B cell (primary cell): ENCODE data around the gene EHBP1. TPM values are rescaled to one million over a fixed set of nuclear protein-coding genes. Genes with fewer than 3 reads are reported as not detected.

Experiments used
- ATAC-seq: fragments of 200-7000 bp; cut with Tn5 transposase; one replicate; pipeline ENCODE4 v1.10.0; 2021; ENCODE audit warnings: low read depth, mild to moderate bottlenecking, moderate number of reproducible peaks, moderate library complexity
- CTCF ChIA-PET: fragments of 350-600 bp; sonication (Branson Sonifier 250); formaldehyde crosslinking; loops from one replicate; lab custom pipeline; 2021; ENCODE audit warnings: antibody characterized with exemption, inconsistent platforms; lab: Charles Lee
- POLR2A ChIA-PET: fragments of 350-600 bp; sonication (Branson Sonifier 250); formaldehyde crosslinking; loops from one replicate; lab custom pipeline; 2021; ENCODE audit warnings: antibody characterized with exemption; lab: Charles Lee
- DNase-seq: peaks from one replicate; pipeline ENCODE4 v3.0.0; 2013
- H2AFZ ChIP-seq: 2 replicates; pipeline ENCODE4 v1.6.1; 2012; ENCODE audit warnings: mild to moderate bottlenecking, low read depth, low read length; ENCODE audit not compliant: insufficient read depth, poor library complexity, severe bottlenecking
- H3K27ac ChIP-seq, 2 donors: 1 replicate in 1 of 2; 2 replicates in 1 of 2; pipeline ENCODE4 v1.5.1; 2012 to 2013; ENCODE audit warnings: low read length in 2 of 2, mild to moderate bottlenecking in 2 of 2, moderate library complexity in 1 of 2
- H3K27me3 ChIP-seq, 4 experiments: fragments of 200-600 bp in 1 of 4; sonication (generic) in 1 of 4; replicated peaks in 1 of 4; 1 replicate in 2 of 4; 2 replicates in 2 of 4; pipeline versions ENCODE4 v1.6.1 to v1.7.0; 2013 to 2016; ENCODE audit warnings: low read length in 3 of 4, mild to moderate bottlenecking in 2 of 4, mixed read lengths in 1 of 4, moderate library complexity in 1 of 4; ENCODE audit not compliant: insufficient read depth in 4 of 4, control insufficient read depth in 3 of 4; ENCODE audit errors: control extremely low read depth in 1 of 4
- H3K36me3 ChIP-seq, 2 experiments: replicated peaks in 1 of 2; 1 replicate in 1 of 2; 2 replicates in 1 of 2; pipeline versions ENCODE4 v1.6.1 to v1.7.1; 2013; ENCODE audit warnings: low read length in 1 of 2; ENCODE audit not compliant: insufficient read depth in 2 of 2, control insufficient read depth in 1 of 2; ENCODE audit errors: control extremely low read depth in 1 of 2, extremely low read depth in 1 of 2
- H3K4me1 ChIP-seq, 2 donors: fragments of 200-600 bp in 1 of 2; sonication (generic) in 1 of 2; 1 replicate in 1 of 2; 2 replicates in 1 of 2; pipeline versions ENCODE4 v1.5.1 to v1.6.1; 2013 to 2017; ENCODE audit warnings: low read length in 2 of 2; ENCODE audit not compliant: control insufficient read depth in 2 of 2, insufficient read depth in 2 of 2
- H3K4me2 ChIP-seq: replicated peaks from 2 replicates; pipeline ENCODE3; 2012; ENCODE audit warnings: mild to moderate bottlenecking, low read depth, low read length; ENCODE audit not compliant: poor library complexity, severe bottlenecking
- H3K4me3 ChIP-seq, 5 experiments: fragments of 200-600 bp in 1 of 5; sonication (generic) in 1 of 5; 1 replicate in 3 of 5; 2 replicates in 2 of 5; pipeline versions ENCODE4 v1.5.1 to v1.7.0; 2011 to 2016; ENCODE audit warnings: low read length in 4 of 5, mild to moderate bottlenecking in 4 of 5, low read depth in 2 of 5, control low read depth in 1 of 5, moderate library complexity in 1 of 5; ENCODE audit not compliant: insufficient read depth in 1 of 5; ENCODE audit errors: control extremely low read depth in 1 of 5, extremely low read depth in 1 of 5
- H3K79me2 ChIP-seq: fragments of 200-600 bp; sonication (generic); one replicate; pipeline ENCODE4 v1.6.0; 2016; ENCODE audit warnings: low read length; ENCODE audit not compliant: control insufficient read depth, insufficient read depth
- H3K9ac ChIP-seq: fragments of 200-600 bp; sonication (generic); 2 replicates; pipeline ENCODE4 v1.6.1; 2017; ENCODE audit warnings: mild to moderate bottlenecking, low read length, moderate library complexity
- H3K9me3 ChIP-seq, 3 donors: one replicate each; pipeline versions ENCODE4 v1.6.1 to v1.7.1; 2013; ENCODE audit warnings: low read length in 2 of 3; ENCODE audit not compliant: control insufficient read depth in 2 of 3, insufficient read depth in 1 of 3; ENCODE audit errors: control extremely low read depth in 1 of 3
- H4K20me1 ChIP-seq: 2 replicates; pipeline ENCODE4 v1.6.0; 2012; ENCODE audit warnings: mild to moderate bottlenecking, low read length; ENCODE audit not compliant: insufficient read depth, control insufficient read depth, poor library complexity, severe bottlenecking
- H3K27ac Mint-ChIP-seq: one replicate; pipeline ENCODE4 v1.8.0; 2021; ENCODE audit warnings: mixed read lengths
- H3K27me3 Mint-ChIP-seq: one replicate; pipeline ENCODE4 v1.8.0; 2021; ENCODE audit warnings: mixed read lengths
- H3K4me1 Mint-ChIP-seq: one replicate; pipeline ENCODE4 v1.8.0; 2021; ENCODE audit warnings: mixed read lengths
- H3K4me3 Mint-ChIP-seq: one replicate; pipeline ENCODE4 v1.8.0; 2021; ENCODE audit warnings: mixed read lengths
- H3K9me3 Mint-ChIP-seq: one replicate; pipeline ENCODE4 v1.8.0; 2022; ENCODE audit warnings: mixed read lengths; ENCODE audit not compliant: insufficient read depth
- CTCF ChIP-seq: fragments of 200-600 bp; IDR thresholded peaks from one replicate; pipeline ENCODE4 v1.8.0; 2022; ENCODE audit warnings: antibody characterized with exemption, mild to moderate bottlenecking
- EZH2 ChIP-seq: IDR thresholded peaks from 2 replicates; pipeline ENCODE4 v1.6.1; 2012; ENCODE audit warnings: borderline replicate concordance, low read depth, mild to moderate bottlenecking, moderate library complexity, low read length; ENCODE audit not compliant: insufficient read depth, poor library complexity, severe bottlenecking
- WGBS: methylation state at CpG from one replicate; pipeline ENCODE4 v1.1.5; 2013; ENCODE audit warnings: missing lambda C conversion rate; ENCODE audit not compliant: insufficient coverage; 5-methylcytosine and 5-hydroxymethylcytosine counted together
- intact Hi-C: fragments of 100-400 bp; cut with micrococcal nuclease; formaldehyde crosslinking; loops from one replicate; pipeline ENCODE4 v1.10.0; 2022
- polyA plus RNA-seq: library from polyadenylated mRNA; depleted of rRNA; stranded (reverse); fragments of >200 nt; gene quantifications from 2 replicates; pipeline ENCODE4 v1.2.3, GENCODE V29; 2012
- total RNA-seq, 2 donors: library from RNA; stranded (reverse); fragments of 120-200 nt in 1 of 2; gene quantifications; 1 replicate in 1 of 2; 2 replicates in 1 of 2; pipeline versions ENCODE4 v1.2.3 to v1.2.4, GENCODE V29; 2013 to 2022

Gene EHBP1
- total and polyA plus RNA-seq, 2 donors (not counting 1 experiment from before 2014, with no cell fraction given) = 8.8 to 34.7 TPM

- TF ChIP-seq CTCF (no peak), EZH2 (no peak)
- intact Hi-C loops = loop anchor here (5.0 kb wide), 1 partner anchor 540 kb away; the partner anchor contains the start of genes MDH1 and WDPCP
- DNase-seq (peak; percentile 58), ATAC-seq (no peak)
- peaks cover 79% of the 10 kb centered on the region for H3K27me3 Mint-ChIP-seq
- no peaks in the 10 kb centered on the region for H3K9me3 Mint-ChIP-seq
- Histone ChIP-seq H4K20me1 (peaks cover 10% of the 10 kb centered on the region), H3K4me2 (peak overlapping the region; percentile 84), H3K4me1 (peaks cover 55 to 57% of the 10 kb centered on the region in 2 donors), H3K27me3 (peaks cover 1 to 84% (median 68%) of the 10 kb centered on the region in 4 experiments), H2AFZ (no peak overlapping the region), H3K79me2 (no peaks in the 10 kb centered on the region), H3K9ac (peak overlapping the region; percentile 57), H3K9me3 (peaks cover 0 to 48% (median 0%) of the 10 kb centered on the region in 3 donors), H3K27ac (no peak overlapping the region), H3K36me3 (no peaks in the 10 kb centered on the region), H3K4me3 (peak overlapping the region in 3 of 5 experiments; percentile 13 to 48 (median 35))
- peaks cover 48% of the 10 kb centered on the region for H3K4me1 Mint-ChIP-seq
- ChIA-PET POLR2A (no interaction called here), CTCF (interaction anchor here (1.4 kb wide), 1 partner anchor 591 kb away, joined by 4 read pairs; no protein-coding TSS in a partner anchor)
- H3K4me3 Mint-ChIP-seq = peak overlapping the region; percentile 85
- WGBS = 4% methylated on average over 70 of the region's 71 CpGs
- peak overlapping the region; percentile 61 for H3K27ac Mint-ChIP-seq
Measured at GRCh38 chr2:63047321-63048279, 342.1 kb downstream of the EHBP1 start.
